ENCODE measurements around the gene TANC1.

Gene TANC1

GRCh38 chr2:159111346-159111927 lies 143.0 kb downstream of the TANC1 start:
- H3K27me3 ChIP-seq = no peaks in the 10 kb centered on the region
- no peaks in the 10 kb centered on the region for H3K4me1 ChIP-seq (ENCODE audit: control insufficient read depth in 1 of 2, insufficient read depth in 1 of 2, low read depth in 1 of 2, low read length in 1 of 2)
- H3K4me3 ChIP-seq (ENCODE audit: low read depth in 1 of 2, low read length in 1 of 2) = no peak overlapping the region
- no peaks in the 10 kb centered on the region for H3K36me3 ChIP-seq
- no peak overlapping the region for H3K27ac ChIP-seq
- no peak for TF ChIP-seq CTCF (IDR thresholded peaks at IDR 0.05)
- H3K9me3 ChIP-seq = no peaks in the 10 kb centered on the region

GRCh38 chr2:159114835-159115234 lies 146.4 kb downstream of the TANC1 start:
- no peaks in the 10 kb centered on the region for H3K36me3 ChIP-seq
- H3K27ac ChIP-seq = no peak overlapping the region
- H3K4me3 ChIP-seq (ENCODE audit: low read depth in 1 of 2, low read length in 1 of 2) = no peak overlapping the region
- no peaks in the 10 kb centered on the region for H3K9me3 ChIP-seq
- no peak for TF ChIP-seq CTCF (IDR thresholded peaks at IDR 0.05)
- H3K27me3 ChIP-seq = no peaks in the 10 kb centered on the region
- no peaks in the 10 kb centered on the region for H3K4me1 ChIP-seq (ENCODE audit: control insufficient read depth in 1 of 2, insufficient read depth in 1 of 2, low read depth in 1 of 2, low read length in 1 of 2)

GRCh38 chr2:159116922-159117321 lies 148.5 kb downstream of the TANC1 start:
- Histone ChIP-seq H3K27ac (no peak overlapping the region), H3K36me3 (no peaks in the 10 kb centered on the region), H3K27me3 (no peaks in the 10 kb centered on the region), H3K4me3 (ENCODE audit: low read depth in 1 of 2, low read length in 1 of 2) (no peak overlapping the region), H3K9me3 (no peaks in the 10 kb centered on the region), H3K4me1 (ENCODE audit: control insufficient read depth in 1 of 2, insufficient read depth in 1 of 2, low read depth in 1 of 2, low read length in 1 of 2) (no peaks in the 10 kb centered on the region)
- no peak for TF ChIP-seq CTCF (IDR thresholded peaks at IDR 0.05)

GRCh38 chr2:159117658-159118057 lies 149.2 kb downstream of the TANC1 start:
- Histone ChIP-seq H3K4me3 (ENCODE audit: low read depth in 1 of 2, low read length in 1 of 2) (no peak overlapping the region), H3K27me3 (no peaks in the 10 kb centered on the region), H3K27ac (no peak overlapping the region), H3K9me3 (no peaks in the 10 kb centered on the region), H3K36me3 (no peaks in the 10 kb centered on the region), H3K4me1 (ENCODE audit: control insufficient read depth in 1 of 2, insufficient read depth in 1 of 2, low read depth in 1 of 2, low read length in 1 of 2) (no peaks in the 10 kb centered on the region)
- TF ChIP-seq CTCF (IDR thresholded peaks at IDR 0.05) = no peak

GRCh38 chr2:159118115-159118858 lies 149.8 kb downstream of the TANC1 start:
- H3K9me3 ChIP-seq = no peaks in the 10 kb centered on the region
- peak; percentile 53 for TF ChIP-seq CTCF (IDR thresholded peaks at IDR 0.05)
- no peaks in the 10 kb centered on the region for H3K36me3 ChIP-seq
- H3K27ac ChIP-seq = no peak overlapping the region
- H3K27me3 ChIP-seq = no peaks in the 10 kb centered on the region
- H3K4me3 ChIP-seq (ENCODE audit: low read depth in 1 of 2, low read length in 1 of 2) = no peak overlapping the region
- no peaks in the 10 kb centered on the region for H3K4me1 ChIP-seq (ENCODE audit: control insufficient read depth in 1 of 2, insufficient read depth in 1 of 2, low read depth in 1 of 2, low read length in 1 of 2)
